SU-DHL-6 (cell line): ENCODE data around the gene OR10A3.

ENCODE experiments used
- H2AFZ ChIP-seq: fragments of 200-600 bp; sonication (generic); 2 replicates; pipeline ENCODE4 v1.6.1; 2014; ENCODE audit warnings: low read depth, mild to moderate bottlenecking, moderate library complexity, mixed read lengths, antibody characterized with exemption, low read length; ENCODE audit not compliant: severe bottlenecking
- H3F3A ChIP-seq: fragments of 200-600 bp; shearing (Covaris generic); 2 replicates; pipeline ENCODE4 v1.6.0; 2016; ENCODE audit warnings: antibody characterized with exemption, mild to moderate bottlenecking; ENCODE audit not compliant: insufficient read depth
- H3K27ac ChIP-seq: fragments of 200-600 bp; sonication (generic); 2 replicates; pipeline ENCODE4 v1.5.1; 2016; ENCODE audit warnings: low read depth, mild to moderate bottlenecking, low read length, moderate library complexity, mixed read lengths
- H3K27me3 ChIP-seq: fragments of 200-600 bp; sonication (generic), shearing (Covaris generic); 2 replicates; pipeline ENCODE4 v1.6.0; 2014; ENCODE audit warnings: mild to moderate bottlenecking, low read length
- H3K36me3 ChIP-seq: fragments of 200-600 bp; sonication (generic); 2 replicates; pipeline ENCODE4 v1.6.1; 2014; ENCODE audit warnings: mild to moderate bottlenecking, low read length, mixed read lengths
- H3K4me2 ChIP-seq: fragments of 300-600, 200-600 bp; shearing (Covaris generic), sonication (generic); 2 replicates; pipeline ENCODE4 v1.6.0; 2014; ENCODE audit warnings: low read length, low read depth, mild to moderate bottlenecking; ENCODE audit not compliant: poor library complexity, severe bottlenecking
- H3K4me3 ChIP-seq: fragments of 200-600 bp; sonication (generic); 2 replicates; pipeline ENCODE4 v1.5.1; 2014; ENCODE audit warnings: antibody characterized with exemption, low read length, mild to moderate bottlenecking, mixed read lengths; ENCODE audit not compliant: insufficient read depth, poor library complexity, severe bottlenecking
- H3K79me2 ChIP-seq: fragments of 200-600 bp; sonication (generic); 2 replicates; pipeline ENCODE4 v1.6.1; 2014; ENCODE audit warnings: mild to moderate bottlenecking, low read length, moderate library complexity; ENCODE audit not compliant: insufficient read depth
- H3K9ac ChIP-seq: fragments of 200-600 bp; sonication (generic); 2 replicates; pipeline ENCODE4 v1.7.0; 2014; ENCODE audit warnings: mild to moderate bottlenecking, low read length
- H3K9me2 ChIP-seq: fragments of 200-600 bp; sonication (generic); replicated peaks from 2 replicates; pipeline ENCODE4 v1.6.1; 2014; ENCODE audit warnings: low read length; ENCODE audit not compliant: insufficient read depth
- H3K9me3 ChIP-seq: fragments of 200-600 bp; sonication (generic); 2 replicates; pipeline ENCODE4 v1.6.1; 2014; ENCODE audit warnings: low read length, mixed read lengths; ENCODE audit not compliant: insufficient read depth
- H4K20me1 ChIP-seq: fragments of 200-600 bp; sonication (generic); 2 replicates; pipeline ENCODE4 v1.6.1; 2014; ENCODE audit warnings: low read depth, mild to moderate bottlenecking, antibody characterized with exemption, low read length, moderate library complexity, mixed read lengths
- EZH2phosphoT487 ChIP-seq: fragments of 200-600 bp; sonication (generic), shearing (Covaris generic); conservative IDR thresholded peaks from 2 replicates; pipeline ENCODE4 v1.6.1; 2018; ENCODE audit warnings: mild to moderate bottlenecking, antibody characterized with exemption, low read length, moderate library complexity, mixed read lengths
- TF ChIP-seq, protein P1 (sequence below): fragments of 200-600 bp; sonication (generic); IDR thresholded peaks from one replicate; pipeline ENCODE4 v1.5.1; 2017; ENCODE audit warnings: antibody characterized with exemption, mild to moderate bottlenecking, low read length, moderate library complexity; ENCODE audit not compliant: insufficient read depth, poor library complexity, severe bottlenecking

Gene OR10A3

DNA sequence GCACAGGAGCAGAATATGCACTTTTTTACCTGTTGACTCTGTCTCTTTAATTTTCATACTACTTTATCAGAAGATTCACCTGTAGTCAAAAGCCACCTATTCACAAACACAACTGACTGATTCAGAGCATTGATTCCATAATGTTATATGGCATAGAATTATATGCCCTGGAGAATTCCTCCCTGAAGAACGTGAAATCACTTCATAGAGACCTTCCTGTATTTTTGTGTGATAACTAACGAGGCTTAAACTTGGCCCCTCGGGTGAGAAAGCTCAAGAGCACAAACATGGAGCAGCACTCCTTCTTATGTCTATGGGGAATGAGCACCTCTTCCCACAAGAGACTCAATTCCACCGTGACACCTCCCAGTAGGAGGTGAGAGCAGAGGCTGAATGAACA lies 10.3 kb downstream of the OR10A3 start, which contains the start of gene OR10A6:
Gene OR10A6 (minus strand): TSS at position 101 of the 400 bp plus-strand sequence. CDS start 2,606 bp downstream, outside the sequence.
- Histone ChIP-seq H4K20me1 (no peaks in the 10 kb centered on the region), H3K9ac (no peak within 1 kb of the TSS), H3K4me2 (no peak within 1 kb of the TSS), H3K9me3 (no peaks in the 10 kb centered on the region), H3K4me3 (no peak within 1 kb of the TSS), H3K27ac (no peak within 1 kb of the TSS), H2AFZ (no peak within 1 kb of the TSS), H3F3A (no peaks in the 10 kb centered on the region), H3K9me2 (no peaks in the 10 kb centered on the region), H3K36me3 (no peaks in the 10 kb centered on the region), H3K27me3 (no peaks in the 10 kb centered on the region), H3K79me2 (no peaks in the 10 kb centered on the region)
- TF ChIP-seq, protein P1, sequence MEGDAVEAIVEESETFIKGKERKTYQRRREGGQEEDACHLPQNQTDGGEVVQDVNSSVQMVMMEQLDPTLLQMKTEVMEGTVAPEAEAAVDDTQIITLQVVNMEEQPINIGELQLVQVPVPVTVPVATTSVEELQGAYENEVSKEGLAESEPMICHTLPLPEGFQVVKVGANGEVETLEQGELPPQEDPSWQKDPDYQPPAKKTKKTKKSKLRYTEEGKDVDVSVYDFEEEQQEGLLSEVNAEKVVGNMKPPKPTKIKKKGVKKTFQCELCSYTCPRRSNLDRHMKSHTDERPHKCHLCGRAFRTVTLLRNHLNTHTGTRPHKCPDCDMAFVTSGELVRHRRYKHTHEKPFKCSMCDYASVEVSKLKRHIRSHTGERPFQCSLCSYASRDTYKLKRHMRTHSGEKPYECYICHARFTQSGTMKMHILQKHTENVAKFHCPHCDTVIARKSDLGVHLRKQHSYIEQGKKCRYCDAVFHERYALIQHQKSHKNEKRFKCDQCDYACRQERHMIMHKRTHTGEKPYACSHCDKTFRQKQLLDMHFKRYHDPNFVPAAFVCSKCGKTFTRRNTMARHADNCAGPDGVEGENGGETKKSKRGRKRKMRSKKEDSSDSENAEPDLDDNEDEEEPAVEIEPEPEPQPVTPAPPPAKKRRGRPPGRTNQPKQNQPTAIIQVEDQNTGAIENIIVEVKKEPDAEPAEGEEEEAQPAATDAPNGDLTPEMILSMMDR, result no peak
- TF ChIP-seq EZH2phosphoT487, result no peak

DNA sequence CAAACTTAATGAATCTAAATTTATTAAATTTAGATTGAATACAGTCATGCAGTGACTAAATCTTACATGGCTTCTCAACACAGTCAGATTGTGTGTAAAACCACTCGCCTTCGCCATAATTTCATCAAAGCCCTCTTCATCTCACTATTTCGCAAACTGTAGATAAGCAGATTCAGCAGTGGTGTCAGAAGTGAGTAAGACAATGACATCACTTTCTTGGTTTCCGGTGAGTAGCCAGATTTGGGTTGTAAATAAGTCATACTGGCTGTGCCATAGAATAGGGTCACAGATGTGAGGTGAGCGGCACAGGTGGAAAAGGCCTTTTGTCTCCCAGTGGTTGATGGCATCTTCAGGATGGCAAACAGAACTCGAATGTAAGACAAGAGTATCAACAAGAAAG lies 13.9 kb downstream of the OR10A3 start:
- no peaks in the 10 kb centered on the region for H3K36me3 ChIP-seq
- no peaks in the 10 kb centered on the region for H3K79me2 ChIP-seq
- H3F3A ChIP-seq, result no peaks in the 10 kb centered on the region
- H3K27me3 ChIP-seq, result 0 out of 2 replicates have a peak, but pooled peaks cover 3% of the 10 kb centered on the region
- H3K9me2 ChIP-seq, result no peaks in the 10 kb centered on the region
- no peak overlapping the region for H2AFZ ChIP-seq
- H3K4me3 ChIP-seq, result no peak overlapping the region
- H3K9ac ChIP-seq, result no peak overlapping the region
- no peak overlapping the region for H3K4me2 ChIP-seq
- no peaks in the 10 kb centered on the region for H4K20me1 ChIP-seq
- TF ChIP-seq, protein P1, result no peak
- no peak for TF ChIP-seq EZH2phosphoT487
- 0 out of 2 replicates have a peak, but pooled peaks cover 4% of the 10 kb centered on the region for H3K9me3 ChIP-seq
- H3K27ac ChIP-seq, result no peak overlapping the region

DNA sequence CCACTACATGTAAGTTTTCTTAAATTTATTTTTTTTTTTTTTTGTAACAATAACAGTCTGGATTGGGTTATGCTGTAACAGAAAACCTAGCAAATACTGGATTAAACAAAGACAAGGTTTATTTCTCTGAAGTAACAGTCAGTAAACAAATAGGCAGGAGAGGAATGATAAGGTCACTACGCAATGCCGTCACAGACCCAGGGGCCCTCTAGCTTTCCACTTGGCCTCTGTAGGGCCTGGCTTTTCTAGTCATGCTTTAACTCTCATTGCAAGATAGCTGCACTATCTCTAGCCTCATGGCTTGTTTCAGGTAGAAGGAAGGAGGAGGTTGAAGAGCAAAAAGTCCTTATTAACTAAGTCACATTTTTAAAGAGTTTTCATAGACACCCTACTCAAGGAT lies 17.0 kb downstream of the OR10A3 start:
- H3K27ac ChIP-seq, result no peak overlapping the region
- H2AFZ ChIP-seq, result no peak overlapping the region
- TF ChIP-seq, protein P1, result no peak
- H3K79me2 ChIP-seq, result no peaks in the 10 kb centered on the region
- no peaks in the 10 kb centered on the region for H3K36me3 ChIP-seq
- no peaks in the 10 kb centered on the region for H4K20me1 ChIP-seq
- H3K9me3 ChIP-seq, result 0 out of 2 replicates have a peak, but pooled peaks cover 4% of the 10 kb centered on the region
- no peaks in the 10 kb centered on the region for H3K9me2 ChIP-seq
- H3F3A ChIP-seq, result no peaks in the 10 kb centered on the region
- no peak overlapping the region for H3K9ac ChIP-seq
- no peak overlapping the region for H3K4me2 ChIP-seq
- 0 out of 2 replicates have a peak, but pooled peaks cover 3% of the 10 kb centered on the region for H3K27me3 ChIP-seq
- H3K4me3 ChIP-seq, result no peak overlapping the region
